Lower leg skin (tissue), 4 donors: ENCODE data around the gene TPSD1. TPM values are rescaled to one million over a fixed set of nuclear protein-coding genes. Genes with fewer than 3 reads are reported as not detected.

Experiments
- DNase-seq, 2 donors: peaks; one replicate each; pipeline ENCODE4 v3.0.0-alpha.2; 2019; ENCODE audit warnings: low spot score in 2 of 2
- H3K4me3 ChIP-seq: fragments of 200-600 bp; sonication (generic); 2 replicates; pipeline ENCODE4 v1.5.1; 2017; ENCODE audit warnings: mild to moderate bottlenecking, low read depth; ENCODE audit not compliant: poor library complexity, severe bottlenecking
- POLR2A ChIP-seq, 2 donors: fragments of 450-650 bp; IDR thresholded peaks; one replicate each; pipeline ENCODE4 v1.6.1; 2016 to 2017; ENCODE audit warnings: antibody characterized with exemption in 2 of 2, mild to moderate bottlenecking in 1 of 2, moderate library complexity in 1 of 2
- WGBS, 2 donors: methylation state at CpG; one replicate each; pipeline ENCODE4 v1.1.5; 2018; 5-methylcytosine and 5-hydroxymethylcytosine counted together
- intact Hi-C: fragments of 100-400 bp; cut with DNase I; formaldehyde crosslinking; loops from one replicate; pipeline ENCODE4 v1.15.0; 2023; ENCODE audit warnings: low total_unique reads
- total RNA-seq, 4 donors: library from RNA; depleted of rRNA; stranded (reverse); fragments of >200 nt; gene quantifications; one replicate each; pipeline ENCODE4 v1.1.0, GENCODE V29; 2016
- TF ChIP-seq, protein P1 (sequence below), 3 donors: fragments of 450-650 bp; IDR thresholded peaks; one replicate each; pipeline ENCODE4 v1.5.1; 2016; ENCODE audit warnings: antibody characterized with exemption in 3 of 3, mild to moderate bottlenecking in 3 of 3, moderate library complexity in 2 of 3

TPSD1 gene
- total RNA-seq, 4 donors from 2014 or later: 0.93 to 7.1 (median 2.4) TPM

DNA sequence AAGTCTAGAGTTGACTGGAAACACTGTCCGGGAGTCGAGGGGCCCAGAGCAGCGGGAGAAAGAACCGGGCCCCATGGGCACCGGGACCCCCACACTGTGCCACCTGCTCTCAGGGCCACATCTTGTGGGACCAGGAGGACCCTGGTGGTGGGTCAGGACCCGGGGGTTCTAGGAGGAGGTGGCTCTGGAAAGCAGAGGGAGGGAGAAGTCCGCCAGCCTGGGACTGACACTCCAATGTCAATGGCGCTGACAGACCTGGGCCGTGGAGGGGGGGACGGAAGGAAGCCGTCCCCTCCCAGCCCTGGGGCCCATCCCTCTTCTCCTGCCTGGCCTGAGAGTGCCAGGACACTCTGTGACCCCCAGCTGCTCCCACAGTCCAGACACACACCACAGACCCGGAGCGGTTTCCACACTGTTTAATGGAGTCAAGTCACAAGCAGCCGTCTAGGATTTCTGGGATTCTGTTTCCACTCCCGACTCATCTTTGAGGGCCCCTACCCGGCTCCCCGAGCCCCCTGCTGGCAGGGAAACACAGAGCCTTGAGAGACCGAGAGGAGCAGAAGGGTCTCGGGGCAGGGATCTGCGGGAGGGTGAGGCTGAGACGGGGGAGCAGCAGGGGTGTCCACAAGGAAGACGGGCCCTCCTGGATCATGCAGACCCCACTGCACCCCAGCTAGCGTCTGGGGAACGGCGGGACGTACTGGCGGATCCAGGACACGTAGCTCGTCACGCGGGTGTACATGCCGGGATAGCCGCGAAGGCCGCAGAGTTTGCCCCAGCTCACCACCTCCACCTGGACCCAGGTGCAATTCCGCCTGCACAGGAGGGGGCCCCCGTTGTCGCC is 30.0 kb downstream of the TPSD1 start:
- intact Hi-C loops: no loop called here
- WGBS, 2 donors: 68 to 71% methylated on average over 36 to 37 of the region's 38 CpGs
- no peak overlapping the region for H3K4me3 ChIP-seq
- no peak for DNase-seq
- TF ChIP-seq, protein P1, sequence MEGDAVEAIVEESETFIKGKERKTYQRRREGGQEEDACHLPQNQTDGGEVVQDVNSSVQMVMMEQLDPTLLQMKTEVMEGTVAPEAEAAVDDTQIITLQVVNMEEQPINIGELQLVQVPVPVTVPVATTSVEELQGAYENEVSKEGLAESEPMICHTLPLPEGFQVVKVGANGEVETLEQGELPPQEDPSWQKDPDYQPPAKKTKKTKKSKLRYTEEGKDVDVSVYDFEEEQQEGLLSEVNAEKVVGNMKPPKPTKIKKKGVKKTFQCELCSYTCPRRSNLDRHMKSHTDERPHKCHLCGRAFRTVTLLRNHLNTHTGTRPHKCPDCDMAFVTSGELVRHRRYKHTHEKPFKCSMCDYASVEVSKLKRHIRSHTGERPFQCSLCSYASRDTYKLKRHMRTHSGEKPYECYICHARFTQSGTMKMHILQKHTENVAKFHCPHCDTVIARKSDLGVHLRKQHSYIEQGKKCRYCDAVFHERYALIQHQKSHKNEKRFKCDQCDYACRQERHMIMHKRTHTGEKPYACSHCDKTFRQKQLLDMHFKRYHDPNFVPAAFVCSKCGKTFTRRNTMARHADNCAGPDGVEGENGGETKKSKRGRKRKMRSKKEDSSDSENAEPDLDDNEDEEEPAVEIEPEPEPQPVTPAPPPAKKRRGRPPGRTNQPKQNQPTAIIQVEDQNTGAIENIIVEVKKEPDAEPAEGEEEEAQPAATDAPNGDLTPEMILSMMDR (IDR thresholded peaks at IDR 0.05): no peak
- TF ChIP-seq POLR2A (IDR thresholded peaks at IDR 0.05): no peak

- no peak for TF ChIP-seq POLR2A (IDR thresholded peaks at IDR 0.05)
- TF ChIP-seq, protein P1 (IDR thresholded peaks at IDR 0.05): no peak
- 80 to 92% methylated on average over 12 to 25 of the region's 25 CpGs for WGBS, 2 donors
- H3K4me3 ChIP-seq: no peak overlapping the region
- no peak for DNase-seq
- intact Hi-C loops: no loop called here
Measured at GRCh38 chr16:1286513-1287094, 30.7 kb downstream of the TPSD1 start.

DNA sequence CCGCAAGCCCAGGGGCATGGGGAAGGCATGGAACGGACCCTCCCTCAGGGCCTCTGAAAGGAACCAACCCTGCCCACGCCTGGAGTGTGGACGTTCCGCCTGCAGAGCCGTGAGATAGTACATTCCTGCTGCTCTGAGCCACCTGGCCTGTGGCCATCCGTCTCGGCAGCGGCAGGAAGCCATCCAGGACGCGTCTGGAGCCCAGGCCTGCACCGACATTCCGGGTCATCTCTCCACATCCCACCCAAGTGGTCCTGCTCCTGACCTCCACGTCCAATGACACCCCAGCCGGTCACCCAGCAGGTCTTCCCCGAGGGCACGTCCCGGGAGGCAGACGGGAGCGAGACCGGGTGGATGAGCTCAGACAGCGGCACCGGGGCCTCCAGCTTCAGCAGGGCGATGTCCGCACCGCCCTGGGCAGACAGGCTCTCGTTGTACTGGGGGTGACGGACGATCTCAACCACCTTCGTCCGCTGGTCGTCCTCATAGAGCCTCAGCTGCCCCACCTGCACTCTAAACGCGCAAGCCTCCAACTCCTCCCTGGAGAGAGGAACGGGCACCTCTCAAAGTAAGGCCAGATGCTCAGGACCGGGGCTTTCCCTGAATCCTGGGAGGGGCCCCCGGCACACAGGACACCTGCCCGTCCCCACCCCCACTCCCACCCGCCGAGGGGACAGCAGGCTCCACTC is 32.3 kb downstream of the TPSD1 start:
- WGBS, 2 donors: 36 to 37% methylated on average over 35 to 40 of the region's 40 CpGs
- TF ChIP-seq, protein P1 (IDR thresholded peaks at IDR 0.05): no peak
- no peak for TF ChIP-seq POLR2A (IDR thresholded peaks at IDR 0.05)
- no peak overlapping the region for H3K4me3 ChIP-seq
- DNase-seq: no peak
- intact Hi-C loops: no loop called here

GRCh38 chr16:1288813-1289476 is 33.1 kb downstream of the TPSD1 start:
- TF ChIP-seq, protein P1 (IDR thresholded peaks at IDR 0.05): no peak
- no peak for TF ChIP-seq POLR2A (IDR thresholded peaks at IDR 0.05)
- intact Hi-C loops: no loop called here
- DNase-seq: no peak
- no peak overlapping the region for H3K4me3 ChIP-seq
- WGBS, 2 donors: 30 to 42% methylated on average over 12 to 17 of the region's 20 CpGs

GRCh38 chr16:1289477-1289866 is 33.6 kb downstream of the TPSD1 start:
- no peak for DNase-seq
- 10 to 12% methylated on average over 10 to 17 of the region's 17 CpGs for WGBS, 2 donors
- H3K4me3 ChIP-seq: no peak overlapping the region
- no peak for TF ChIP-seq POLR2A (IDR thresholded peaks at IDR 0.05)
- TF ChIP-seq, protein P1 (IDR thresholded peaks at IDR 0.05): no peak
- intact Hi-C loops: no loop called here
